ENCODE results near the gene DUS2.

GRCh38 chr16:68073902-68074760 lies 51.0 kb downstream of the DUS2 start:
- TF ChIP-seq CTCF (IDR thresholded peaks at IDR 0.05), result no peak
- no peak for TF ChIP-seq POLR2A (IDR thresholded peaks at IDR 0.05)
- TF ChIP-seq EP300 (IDR thresholded peaks at IDR 0.05), result no peak

All from ovary (tissue), 3 donors.